ENCODE data around the gene FGL2.
"Not testable (repeated sequence)": the region's sequence is repeated elsewhere in the genome, so short reads cannot be mapped to it uniquely, and the experiment has no call there.

FGL2 gene

DNA sequence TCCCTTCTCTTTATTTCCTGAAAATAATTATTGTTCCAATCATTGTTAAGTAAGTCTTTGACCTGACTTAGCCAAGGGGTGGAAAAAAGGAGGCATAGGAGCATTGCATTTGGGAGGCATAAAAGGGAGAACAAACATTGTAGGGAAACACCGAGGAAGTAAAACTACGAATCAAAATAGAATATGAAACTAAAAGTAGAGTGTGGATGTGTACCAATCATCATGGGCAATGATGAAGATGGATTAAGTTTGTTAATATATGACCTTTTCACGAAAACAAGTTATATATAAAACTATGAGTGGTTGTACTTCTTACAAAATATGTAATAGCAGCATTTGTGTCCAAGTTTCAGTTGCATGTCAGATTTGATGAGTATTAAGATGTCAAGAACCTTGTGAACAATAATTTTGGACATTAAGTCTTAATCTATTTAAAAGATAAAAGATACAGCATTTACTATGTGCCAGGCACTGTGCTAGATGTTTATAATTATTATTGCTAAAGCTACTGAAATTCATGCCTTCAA is 24.3 kb downstream of the FGL2 start:
- in situ Hi-C loops (cut with MboI; ENCODE audit: low pct_unique_long_range_greater_than_20kb, low sequenced_read_pairs); DNase-seq: not testable (repeated sequence)

- in situ Hi-C loops (cut with MboI; ENCODE audit: low pct_unique_long_range_greater_than_20kb, low sequenced_read_pairs); DNase-seq: not testable (repeated sequence)
These were observed 25.2 kb downstream of the FGL2 start for GRCh38 chr7:77174418-77174817.

DNA sequence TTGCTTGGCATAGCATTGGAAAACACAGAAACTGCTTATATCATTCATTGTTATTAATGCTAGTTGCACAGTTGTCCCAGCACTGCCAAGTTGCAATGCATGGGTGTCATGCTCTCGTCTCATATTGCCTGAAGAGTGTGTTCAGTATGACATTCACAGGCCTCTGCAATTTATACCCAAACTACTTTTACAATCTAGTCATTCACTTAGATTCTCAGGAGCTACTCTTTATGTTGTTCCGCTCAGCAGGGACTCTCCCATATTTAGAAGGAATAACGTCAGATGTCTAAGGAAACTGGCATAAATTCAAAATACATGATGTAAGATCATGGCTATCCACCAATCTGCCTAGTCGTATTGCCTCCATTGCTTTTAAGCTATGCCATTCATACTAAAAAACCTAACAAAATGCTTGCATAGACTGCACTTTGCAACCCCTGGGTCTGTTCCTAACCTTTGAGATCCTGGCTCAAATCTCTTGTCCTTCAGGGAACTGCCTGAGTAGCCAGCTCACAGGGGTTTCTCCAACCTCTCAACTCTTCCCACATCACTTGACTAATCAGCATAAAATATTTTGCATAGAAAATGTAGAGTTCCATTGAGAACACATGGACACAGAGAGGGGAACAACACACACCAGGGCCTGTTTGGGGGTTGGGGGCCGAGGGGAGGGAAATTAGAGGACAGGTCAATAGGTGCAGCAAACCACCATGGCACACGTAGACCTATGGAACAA is 27.0 kb downstream of the FGL2 start:
- in situ Hi-C loops (cut with MboI; ENCODE audit: low pct_unique_long_range_greater_than_20kb, low sequenced_read_pairs) = not testable (repeated sequence)

DNA sequence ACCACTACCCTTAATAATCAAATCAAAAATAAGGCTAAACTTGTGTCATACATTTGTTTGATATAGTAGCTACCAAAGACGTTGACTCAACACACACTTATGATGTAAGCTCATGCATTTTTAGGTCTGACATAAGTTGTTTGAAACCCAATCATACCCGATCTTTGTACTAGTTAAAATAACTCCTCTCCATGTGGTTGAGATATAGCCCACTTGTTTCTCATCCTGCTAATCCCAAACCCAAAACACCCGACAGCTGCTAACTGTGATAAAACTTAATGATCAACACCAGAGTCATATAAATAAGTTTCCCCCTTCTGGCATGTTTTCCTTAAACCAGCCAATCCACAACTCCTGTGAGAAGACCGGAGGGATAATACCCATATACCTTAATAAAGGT is 28.5 kb downstream of the FGL2 start:
- DNase-seq; in situ Hi-C loops (cut with MboI; ENCODE audit: low pct_unique_long_range_greater_than_20kb, low sequenced_read_pairs): not testable (repeated sequence)

More for the DNA sequence above, 27.0 kb downstream of the FGL2 start:
- DNase-seq = not testable (repeated sequence)

- in situ Hi-C loops (cut with MboI; ENCODE audit: low pct_unique_long_range_greater_than_20kb, low sequenced_read_pairs) = no loop called here
- DNase-seq = no peak
These were observed 42.2 kb downstream of the FGL2 start for GRCh38 chr7:77157446-77157845.

GRCh38 chr7:77157034-77157433 is 42.6 kb downstream of the FGL2 start:
- DNase-seq; in situ Hi-C loops (cut with MboI; ENCODE audit: low pct_unique_long_range_greater_than_20kb, low sequenced_read_pairs): not testable (repeated sequence)

- DNase-seq; in situ Hi-C loops (cut with MboI; ENCODE audit: low pct_unique_long_range_greater_than_20kb, low sequenced_read_pairs): not testable (repeated sequence)
These were observed 43.8 kb downstream of the FGL2 start for GRCh38 chr7:77155601-77156377.

DNA sequence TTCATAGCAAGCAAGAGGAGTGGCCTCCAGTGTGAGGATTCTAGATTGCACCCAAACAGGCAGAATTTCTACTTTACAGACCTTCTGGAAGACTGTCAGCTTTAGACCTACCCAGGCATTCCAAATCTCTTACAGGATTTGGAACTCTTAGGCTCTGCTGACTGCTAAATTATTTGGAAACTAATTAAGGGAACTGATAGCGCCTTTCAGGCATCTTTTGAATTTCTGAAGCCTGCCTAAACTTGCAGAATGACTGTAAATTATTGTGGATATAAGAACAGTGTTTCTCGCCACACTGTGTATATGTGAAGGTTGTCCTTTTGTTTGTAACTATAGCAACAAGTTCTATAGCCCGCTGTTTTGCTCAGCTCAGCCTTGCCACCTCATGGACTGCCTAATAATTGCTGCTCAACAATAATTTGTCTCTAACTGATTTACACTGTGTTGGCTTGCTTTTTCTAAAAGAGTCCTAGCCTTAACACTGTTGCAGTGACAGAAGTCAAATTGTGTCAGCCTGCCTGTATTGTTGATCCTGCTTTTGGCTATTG is 44.6 kb downstream of the FGL2 start:
- in situ Hi-C loops (cut with MboI; ENCODE audit: low pct_unique_long_range_greater_than_20kb, low sequenced_read_pairs); DNase-seq: not testable (repeated sequence)

DNA sequence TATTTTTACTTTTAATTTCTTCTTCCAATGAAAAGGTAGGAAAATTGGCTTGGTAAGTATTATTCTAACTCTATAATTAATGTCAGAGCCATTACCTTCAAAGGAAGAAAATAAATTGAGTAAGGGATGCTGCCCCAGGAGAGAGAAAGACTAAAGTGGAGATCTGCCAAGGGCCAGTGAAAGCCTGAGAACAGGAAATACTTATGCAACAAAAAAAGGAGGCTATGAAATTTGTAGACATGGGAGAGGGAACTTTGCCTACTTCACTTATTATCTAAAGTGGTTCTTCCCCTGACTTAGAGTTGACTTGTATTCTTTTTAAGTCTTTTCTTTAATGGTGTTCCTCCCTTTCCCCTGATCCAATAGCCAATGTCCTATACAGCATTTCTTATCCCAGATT is 47.4 kb downstream of the FGL2 start:
- in situ Hi-C loops (cut with MboI; ENCODE audit: low pct_unique_long_range_greater_than_20kb, low sequenced_read_pairs); DNase-seq: not testable (repeated sequence)

Data from KBM-7 (cell line).